ENCODE data around the gene FCER2. TPM values are rescaled to one million over a fixed set of nuclear protein-coding genes. Genes with fewer than 3 reads are reported as not detected.

FCER2 gene
- total RNA-seq, 1 donor from 2014 or later, result not detected

DNA sequence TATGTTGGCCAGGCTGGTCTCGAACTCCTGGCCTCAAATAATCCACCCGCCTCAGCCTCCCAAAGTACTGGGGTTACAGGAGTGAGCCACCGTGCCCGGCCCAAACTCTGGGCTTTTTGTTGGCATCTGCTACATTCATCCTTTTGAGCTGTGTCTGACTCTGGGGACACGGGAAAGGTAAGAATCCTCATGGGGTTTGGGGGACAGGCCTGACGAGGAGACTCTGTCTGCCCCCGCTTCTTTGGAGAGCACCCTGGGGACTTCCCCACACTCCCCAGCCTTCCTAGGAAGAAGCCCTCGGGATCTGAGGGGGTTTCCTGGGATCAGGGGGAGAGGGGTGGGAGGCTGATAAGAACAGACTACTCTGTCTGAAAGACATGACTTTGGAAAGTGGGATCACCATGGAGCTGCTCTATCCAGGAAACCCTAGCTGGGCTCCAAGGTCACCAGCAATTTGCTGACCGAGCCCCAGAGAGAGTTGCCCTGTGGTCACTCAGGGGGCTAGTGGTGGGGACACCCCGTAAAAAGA is 8.1 kb upstream of the FCER2 start:
- TF ChIP-seq, protein P1, sequence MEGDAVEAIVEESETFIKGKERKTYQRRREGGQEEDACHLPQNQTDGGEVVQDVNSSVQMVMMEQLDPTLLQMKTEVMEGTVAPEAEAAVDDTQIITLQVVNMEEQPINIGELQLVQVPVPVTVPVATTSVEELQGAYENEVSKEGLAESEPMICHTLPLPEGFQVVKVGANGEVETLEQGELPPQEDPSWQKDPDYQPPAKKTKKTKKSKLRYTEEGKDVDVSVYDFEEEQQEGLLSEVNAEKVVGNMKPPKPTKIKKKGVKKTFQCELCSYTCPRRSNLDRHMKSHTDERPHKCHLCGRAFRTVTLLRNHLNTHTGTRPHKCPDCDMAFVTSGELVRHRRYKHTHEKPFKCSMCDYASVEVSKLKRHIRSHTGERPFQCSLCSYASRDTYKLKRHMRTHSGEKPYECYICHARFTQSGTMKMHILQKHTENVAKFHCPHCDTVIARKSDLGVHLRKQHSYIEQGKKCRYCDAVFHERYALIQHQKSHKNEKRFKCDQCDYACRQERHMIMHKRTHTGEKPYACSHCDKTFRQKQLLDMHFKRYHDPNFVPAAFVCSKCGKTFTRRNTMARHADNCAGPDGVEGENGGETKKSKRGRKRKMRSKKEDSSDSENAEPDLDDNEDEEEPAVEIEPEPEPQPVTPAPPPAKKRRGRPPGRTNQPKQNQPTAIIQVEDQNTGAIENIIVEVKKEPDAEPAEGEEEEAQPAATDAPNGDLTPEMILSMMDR (IDR thresholded peaks at IDR 0.05; ENCODE audit: insufficient read depth, low read length, poor library complexity, severe bottlenecking), result no peak
- Histone ChIP-seq H3K4me3 (ENCODE audit: low read depth, low read length) (no peak overlapping the region), H3K27me3 (ENCODE audit: control insufficient read depth, insufficient read depth, low read length) (no peaks in the 10 kb centered on the region), H3K36me3 (ENCODE audit: control insufficient read depth, insufficient read depth, low read length) (no peaks in the 10 kb centered on the region)
- DNase-seq (ENCODE audit: low read depth), result no peak

DNA sequence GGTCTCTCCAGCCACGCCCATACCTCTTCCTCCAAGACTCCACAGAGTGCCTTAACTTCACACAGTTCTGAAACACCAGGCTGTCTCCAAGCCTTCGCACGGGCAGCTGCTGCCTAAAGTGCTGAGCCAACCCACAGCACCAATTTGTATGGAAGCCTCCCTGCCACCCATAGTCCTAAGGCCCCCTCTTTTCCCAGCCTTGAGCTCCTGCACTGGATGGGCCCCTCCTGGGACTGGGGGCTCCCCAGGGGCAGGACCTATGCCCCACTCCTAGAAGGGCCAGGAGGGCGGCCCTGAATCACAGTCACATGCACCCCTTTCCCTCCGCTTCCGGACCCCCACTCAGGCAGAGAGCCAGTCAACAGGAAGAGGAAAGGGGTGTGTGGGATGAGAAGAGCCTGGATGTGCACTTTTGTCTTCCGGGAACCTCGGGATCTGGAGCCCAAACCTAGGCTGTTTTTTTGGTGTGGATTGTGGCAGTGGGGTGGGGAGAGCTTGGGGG is 5.1 kb upstream of the FCER2 start:
- TF ChIP-seq, protein P1 (IDR thresholded peaks at IDR 0.05; ENCODE audit: insufficient read depth, low read length, poor library complexity, severe bottlenecking), result no peak
- Histone ChIP-seq H3K4me3 (ENCODE audit: low read depth, low read length) (no peak overlapping the region), H3K36me3 (ENCODE audit: control insufficient read depth, insufficient read depth, low read length) (no peaks in the 10 kb centered on the region), H3K27me3 (ENCODE audit: control insufficient read depth, insufficient read depth, low read length) (no peaks in the 10 kb centered on the region)
- DNase-seq (ENCODE audit: low read depth), result no peak

DNA sequence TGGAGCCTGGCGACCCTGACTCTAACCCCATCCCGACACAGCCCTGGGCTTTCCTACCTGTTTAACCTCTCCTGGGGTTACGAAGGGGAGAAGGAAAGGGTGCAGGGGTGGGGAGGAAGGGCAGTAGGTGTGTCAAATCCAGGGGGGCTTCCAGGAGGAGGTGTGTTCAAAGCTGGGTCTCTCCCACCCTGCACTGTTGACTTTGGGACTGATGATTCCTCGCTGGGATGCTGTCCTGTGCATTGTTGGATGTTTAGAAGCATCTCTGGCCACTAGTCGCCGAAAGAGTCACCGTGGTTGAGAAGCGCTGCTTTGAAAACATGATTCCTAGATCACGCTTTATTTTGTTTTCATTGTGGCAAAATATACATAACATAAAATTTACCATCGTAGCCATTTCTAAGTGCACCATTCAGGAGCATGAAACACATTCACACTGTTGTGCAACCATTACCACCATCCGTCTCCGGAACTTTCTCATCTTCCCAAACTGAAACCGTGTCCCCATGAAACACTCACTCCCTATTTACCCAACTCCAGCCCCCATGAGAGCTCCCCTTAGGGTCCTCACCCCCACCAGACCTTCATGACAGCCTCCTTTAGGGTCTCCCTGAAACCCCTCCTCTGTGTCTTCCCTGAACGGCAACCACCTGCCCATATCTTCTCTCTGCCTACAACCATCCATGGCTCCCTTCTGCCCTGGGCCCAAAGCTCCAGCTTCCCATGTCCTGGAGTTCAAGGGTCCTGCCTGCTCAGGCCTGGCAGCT is 4.4 kb upstream of the FCER2 start:
- Histone ChIP-seq H3K36me3 (ENCODE audit: control insufficient read depth, insufficient read depth, low read length) (no peaks in the 10 kb centered on the region), H3K4me3 (ENCODE audit: low read depth, low read length) (no peak overlapping the region), H3K27me3 (ENCODE audit: control insufficient read depth, insufficient read depth, low read length) (no peaks in the 10 kb centered on the region)
- DNase-seq (ENCODE audit: low read depth), result no peak
- TF ChIP-seq, protein P1 (IDR thresholded peaks at IDR 0.05; ENCODE audit: insufficient read depth, low read length, poor library complexity, severe bottlenecking), result no peak

DNA sequence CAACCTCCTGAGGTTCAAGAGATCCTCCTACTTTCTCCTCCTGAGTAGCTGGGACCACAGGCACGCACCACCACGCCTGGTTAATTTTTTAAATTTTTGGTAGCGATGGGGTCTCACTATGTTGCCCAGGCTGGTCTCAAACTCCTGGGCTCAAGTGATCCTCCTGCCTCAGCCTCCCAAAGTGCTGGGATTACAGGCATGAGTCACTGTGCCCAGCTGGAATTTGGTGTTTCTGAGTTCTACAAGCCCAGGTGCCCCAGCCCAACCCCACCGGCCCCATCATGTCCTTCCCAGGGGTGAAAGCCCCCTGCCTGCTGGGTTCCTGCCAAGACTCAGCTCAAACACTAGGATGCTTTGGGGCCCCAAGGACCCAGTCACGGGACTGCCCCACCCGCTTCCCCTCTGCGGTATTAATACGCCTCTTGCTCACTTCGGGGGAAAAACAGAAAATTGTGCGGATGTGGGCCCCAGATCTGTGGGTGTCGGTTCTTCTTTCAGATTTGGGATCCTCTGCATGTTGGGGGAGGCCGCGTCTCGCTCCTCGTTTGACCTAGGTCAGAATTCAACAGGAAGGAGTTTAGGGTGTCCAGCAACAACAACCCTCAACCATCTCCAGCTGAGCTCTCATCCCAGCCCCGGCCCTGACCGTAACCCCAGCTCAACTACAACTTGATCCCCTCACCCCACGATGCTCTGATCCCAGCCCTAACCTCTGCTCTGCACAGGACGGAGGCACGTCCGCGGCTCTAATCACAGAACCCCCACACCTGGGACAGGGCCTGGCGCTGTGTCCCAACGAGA is 3.7 kb upstream of the FCER2 start:
- no peak for DNase-seq (ENCODE audit: low read depth)
- TF ChIP-seq, protein P1 (IDR thresholded peaks at IDR 0.05; ENCODE audit: insufficient read depth, low read length, poor library complexity, severe bottlenecking), result no peak
- H3K27me3 ChIP-seq (ENCODE audit: control insufficient read depth, insufficient read depth, low read length), result no peaks in the 10 kb centered on the region
- H3K4me3 ChIP-seq (ENCODE audit: low read depth, low read length), result no peak overlapping the region
- H3K36me3 ChIP-seq (ENCODE audit: control insufficient read depth, insufficient read depth, low read length), result no peaks in the 10 kb centered on the region

DNA sequence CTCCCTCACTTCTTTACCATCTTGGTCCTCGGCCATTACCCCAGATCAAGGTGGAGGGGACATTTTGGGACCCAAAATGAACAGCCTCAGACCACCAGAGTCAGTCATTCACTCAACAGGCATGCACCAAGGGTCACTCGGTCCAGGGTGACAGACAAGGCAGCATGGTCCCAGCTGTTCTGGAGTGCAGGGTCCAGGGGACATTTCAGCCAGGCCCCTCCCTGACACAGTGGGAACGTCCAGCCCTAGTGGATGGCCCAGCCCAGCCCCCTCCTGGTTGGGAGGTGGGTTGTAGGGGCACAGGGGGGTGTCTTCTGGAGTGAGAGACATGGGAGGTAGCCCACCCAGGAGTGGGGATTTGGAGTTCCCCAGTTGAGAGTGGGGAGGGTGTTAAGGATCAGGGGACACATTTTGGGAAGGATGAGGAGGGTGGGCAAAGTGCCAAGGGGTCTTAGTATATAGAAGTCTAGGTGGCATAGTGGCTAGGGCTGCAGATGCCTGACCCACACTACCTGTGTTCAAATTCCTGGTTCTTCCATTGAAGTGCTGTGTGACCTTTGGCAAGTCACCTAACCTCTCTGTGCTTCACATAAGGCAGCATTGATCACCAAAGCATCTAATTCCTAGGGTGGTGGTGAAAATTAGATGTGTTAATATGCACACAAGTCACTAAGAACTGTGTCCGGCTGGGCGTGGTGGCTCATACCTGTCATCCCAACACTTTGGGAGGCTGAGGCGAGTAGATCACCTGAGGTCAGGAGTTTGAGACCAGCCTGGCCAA is 2.5 kb upstream of the FCER2 start:
- DNase-seq (ENCODE audit: low read depth), result no peak
- Histone ChIP-seq H3K27me3 (ENCODE audit: control insufficient read depth, insufficient read depth, low read length) (no peaks in the 10 kb centered on the region), H3K36me3 (ENCODE audit: control insufficient read depth, insufficient read depth, low read length) (no peaks in the 10 kb centered on the region), H3K4me3 (ENCODE audit: low read depth, low read length) (no peak overlapping the region)
- TF ChIP-seq, protein P1 (IDR thresholded peaks at IDR 0.05; ENCODE audit: insufficient read depth, low read length, poor library complexity, severe bottlenecking), result no peak

All from kidney epithelial cell (primary cell).